Measurements from ENCODE around the gene ALOX5.
"Not testable (repeated sequence)": the region's sequence is repeated elsewhere in the genome, so short reads cannot be mapped to it uniquely, and the experiment has no call there.

The ALOX5 gene

GRCh38 chr10:45415062-45415461 is 41.0 kb downstream of the ALOX5 start:
- not testable (repeated sequence) for H2BK5ac ChIP-seq (ENCODE audit: low read length); H3K18ac ChIP-seq (ENCODE audit: low read length); H3K79me1 ChIP-seq (ENCODE audit: low read depth, low read length); H4K8ac ChIP-seq (ENCODE audit: low read depth, low read length); H3K9ac ChIP-seq (ENCODE audit: low read depth, low read length, poor library complexity); H4K91ac ChIP-seq (ENCODE audit: low read depth, low read length, poor library complexity); H3K36me3 ChIP-seq (replicated peaks in 1 of 2; ENCODE audit: control insufficient read depth in 2 of 2, insufficient read depth in 2 of 2, low read length in 2 of 2); H3K27me3 ChIP-seq (ENCODE audit: control insufficient read depth in 3 of 3, insufficient read depth in 3 of 3, low read depth in 1 of 3, low read length in 3 of 3); DNase-seq (ENCODE audit: low spot score); H2AK5ac ChIP-seq (ENCODE audit: low read depth, low read length); H2BK15ac ChIP-seq (ENCODE audit: low read length); H2BK12ac ChIP-seq (ENCODE audit: low read length); H3K23ac ChIP-seq (ENCODE audit: low read depth, low read length, poor library complexity); H3K27ac ChIP-seq (replicated peaks; ENCODE audit: low read length); H3K4ac ChIP-seq (ENCODE audit: low read length); H2BK120ac ChIP-seq (ENCODE audit: low read depth, low read length); H3K4me3 ChIP-seq (ENCODE audit: low read length in 2 of 2); H3K4me1 ChIP-seq (ENCODE audit: control insufficient read depth in 2 of 2, insufficient read depth in 1 of 2, low read depth in 1 of 2, low read length in 2 of 2); H3K4me2 ChIP-seq (ENCODE audit: insufficient read depth, low read length, poor library complexity, severe bottlenecking); H2AFZ ChIP-seq (ENCODE audit: low read length); H3K14ac ChIP-seq (ENCODE audit: low read length); H3K9me3 ChIP-seq (replicated peaks in 1 of 2; ENCODE audit: control insufficient read depth in 2 of 2, insufficient read depth in 1 of 2, low read depth in 1 of 2, low read length in 2 of 2)
- no CpG with 5 or more reads among the region's 5 CpGs for WGBS, 2 donors (ENCODE audit: extremely low coverage in 2 of 2, insufficient read length in 2 of 2, insufficient replicate concordance in 1 of 2)

GRCh38 chr10:45416603-45417002 is 42.6 kb downstream of the ALOX5 start:
- no peaks in the 10 kb centered on the region for H3K36me3 ChIP-seq (replicated peaks in 1 of 2; ENCODE audit: control insufficient read depth in 2 of 2, insufficient read depth in 2 of 2, low read length in 2 of 2)
- DNase-seq (ENCODE audit: low spot score) = no peak

GRCh38 chr10:45417746-45418145 is 43.7 kb downstream of the ALOX5 start:
- Histone ChIP-seq H3K79me1 (ENCODE audit: low read depth, low read length) (peaks cover 5% of the 10 kb centered on the region), H2AK5ac (ENCODE audit: low read depth, low read length) (no peak overlapping the region), H2BK12ac (ENCODE audit: low read length) (no peak overlapping the region), H3K36me3 (replicated peaks in 1 of 2; ENCODE audit: control insufficient read depth in 2 of 2, insufficient read depth in 2 of 2, low read length in 2 of 2) (no peaks in the 10 kb centered on the region), H2BK15ac (ENCODE audit: low read length) (peak overlapping the region; percentile 11), H3K27ac (replicated peaks; ENCODE audit: low read length) (no peak overlapping the region), H3K4me1 (ENCODE audit: control insufficient read depth in 2 of 2, insufficient read depth in 1 of 2, low read depth in 1 of 2, low read length in 2 of 2) (peaks cover 0 to 6% of the 10 kb centered on the region in 2 donors), H3K14ac (ENCODE audit: low read length) (no peak overlapping the region), H3K27me3 (ENCODE audit: control insufficient read depth in 3 of 3, insufficient read depth in 3 of 3, low read depth in 1 of 3, low read length in 3 of 3) (peaks cover 0 to 12% (median 4%) of the 10 kb centered on the region in 3 experiments), H3K4me3 (ENCODE audit: low read length in 2 of 2) (no peak overlapping the region), H3K4ac (ENCODE audit: low read length) (no peak overlapping the region), H3K9ac (ENCODE audit: low read depth, low read length, poor library complexity) (no peak overlapping the region), H3K4me2 (ENCODE audit: insufficient read depth, low read length, poor library complexity, severe bottlenecking) (no peak overlapping the region), H2BK5ac (ENCODE audit: low read length) (no peak overlapping the region), H2AFZ (ENCODE audit: low read length) (no peak overlapping the region), H3K23ac (ENCODE audit: low read depth, low read length, poor library complexity) (no peak overlapping the region), H4K8ac (ENCODE audit: low read depth, low read length) (no peak overlapping the region), H3K9me3 (replicated peaks in 1 of 2; ENCODE audit: control insufficient read depth in 2 of 2, insufficient read depth in 1 of 2, low read depth in 1 of 2, low read length in 2 of 2) (peaks cover 0 to 2% of the 10 kb centered on the region in 2 donors), H3K18ac (ENCODE audit: low read length) (no peak overlapping the region), H2BK120ac (ENCODE audit: low read depth, low read length) (no peak overlapping the region), H4K91ac (ENCODE audit: low read depth, low read length, poor library complexity) (no peak overlapping the region)
- DNase-seq (ENCODE audit: low spot score) = no peak
- WGBS, 2 donors (ENCODE audit: extremely low coverage in 2 of 2, insufficient read length in 2 of 2, insufficient replicate concordance in 1 of 2) = no CpG with 5 or more reads among the region's 6 CpGs

More at GRCh38 chr10:45416603-45417002, 42.6 kb downstream of the ALOX5 start:
- Histone ChIP-seq H2BK120ac (ENCODE audit: low read depth, low read length) (no peak overlapping the region), H3K14ac (ENCODE audit: low read length) (peak overlapping the region; percentile 65), H3K4me3 (ENCODE audit: low read length in 2 of 2) (no peak overlapping the region), H2AK5ac (ENCODE audit: low read depth, low read length) (no peak overlapping the region), H3K4me1 (ENCODE audit: control insufficient read depth in 2 of 2, insufficient read depth in 1 of 2, low read depth in 1 of 2, low read length in 2 of 2) (peaks cover under 1 to 6% of the 10 kb centered on the region in 2 donors), H3K79me1 (ENCODE audit: low read depth, low read length) (peaks cover 3% of the 10 kb centered on the region), H3K4ac (ENCODE audit: low read length) (no peak overlapping the region), H3K27me3 (ENCODE audit: control insufficient read depth in 3 of 3, insufficient read depth in 3 of 3, low read depth in 1 of 3, low read length in 3 of 3) (peaks cover 0 to 9% (median 4%) of the 10 kb centered on the region in 3 experiments), H3K9ac (ENCODE audit: low read depth, low read length, poor library complexity) (no peak overlapping the region), H2BK5ac (ENCODE audit: low read length) (no peak overlapping the region), H3K18ac (ENCODE audit: low read length) (no peak overlapping the region), H3K23ac (ENCODE audit: low read depth, low read length, poor library complexity) (no peak overlapping the region), H2BK15ac (ENCODE audit: low read length) (no peak overlapping the region), H4K8ac (ENCODE audit: low read depth, low read length) (no peak overlapping the region), H4K91ac (ENCODE audit: low read depth, low read length, poor library complexity) (no peak overlapping the region), H2AFZ (ENCODE audit: low read length) (no peak overlapping the region), H3K27ac (replicated peaks; ENCODE audit: low read length) (no peak overlapping the region), H3K4me2 (ENCODE audit: insufficient read depth, low read length, poor library complexity, severe bottlenecking) (no peak overlapping the region), H3K9me3 (replicated peaks in 1 of 2; ENCODE audit: control insufficient read depth in 2 of 2, insufficient read depth in 1 of 2, low read depth in 1 of 2, low read length in 2 of 2) (peaks cover 2 to 3% of the 10 kb centered on the region in 2 donors), H2BK12ac (ENCODE audit: low read length) (no peak overlapping the region)
- WGBS, 2 donors (ENCODE audit: extremely low coverage in 2 of 2, insufficient read length in 2 of 2, insufficient replicate concordance in 1 of 2) = 100% methylated on average over 1 of the region's 2 CpGs; no CpG with 5 or more reads in 1 of the 2 donors

GRCh38 chr10:45418417-45418848 is 44.4 kb downstream of the ALOX5 start:
- peak overlapping the region; percentile 98 for H3K18ac ChIP-seq (ENCODE audit: low read length)
- peak overlapping the region; percentile 95 for H2BK15ac ChIP-seq (ENCODE audit: low read length)
- peak overlapping the region; percentile 14 for H3K14ac ChIP-seq (ENCODE audit: low read length)
- DNase-seq (ENCODE audit: low spot score) = no peak
- H3K4me1 ChIP-seq (ENCODE audit: control insufficient read depth in 2 of 2, insufficient read depth in 1 of 2, low read depth in 1 of 2, low read length in 2 of 2) = peaks cover 0 to 6% of the 10 kb centered on the region in 2 donors
- H4K8ac ChIP-seq (ENCODE audit: low read depth, low read length) = peak overlapping the region; percentile 94
- peak overlapping the region; percentile 97 for H2AK5ac ChIP-seq (ENCODE audit: low read depth, low read length)
- H3K36me3 ChIP-seq (replicated peaks in 1 of 2; ENCODE audit: control insufficient read depth in 2 of 2, insufficient read depth in 2 of 2, low read length in 2 of 2) = no peaks in the 10 kb centered on the region
- no peak overlapping the region for H2BK5ac ChIP-seq (ENCODE audit: low read length)
- peaks cover 0 to 2% of the 10 kb centered on the region in 2 donors for H3K9me3 ChIP-seq (replicated peaks in 1 of 2; ENCODE audit: control insufficient read depth in 2 of 2, insufficient read depth in 1 of 2, low read depth in 1 of 2, low read length in 2 of 2)
- peak overlapping the region; percentile 4 for H2BK12ac ChIP-seq (ENCODE audit: low read length)
- peak overlapping the region; percentile 66 for H3K4ac ChIP-seq (ENCODE audit: low read length)
- H2BK120ac ChIP-seq (ENCODE audit: low read depth, low read length) = peak overlapping the region; percentile 75
- peaks cover 5% of the 10 kb centered on the region for H3K79me1 ChIP-seq (ENCODE audit: low read depth, low read length)
- WGBS, 2 donors (ENCODE audit: extremely low coverage in 2 of 2, insufficient read length in 2 of 2, insufficient replicate concordance in 1 of 2) = no CpG with 5 or more reads among the region's 15 CpGs
- peak overlapping the region; percentile 82 for H3K4me2 ChIP-seq (ENCODE audit: insufficient read depth, low read length, poor library complexity, severe bottlenecking)
- peak overlapping the region; percentile 55 for H3K23ac ChIP-seq (ENCODE audit: low read depth, low read length, poor library complexity)
- peak overlapping the region; percentile 70 for H2AFZ ChIP-seq (ENCODE audit: low read length)
- no peak overlapping the region for H3K27ac ChIP-seq (replicated peaks; ENCODE audit: low read length)
- H4K91ac ChIP-seq (ENCODE audit: low read depth, low read length, poor library complexity) = no peak overlapping the region
- no peak overlapping the region for H3K4me3 ChIP-seq (ENCODE audit: low read length in 2 of 2)
- H3K27me3 ChIP-seq (ENCODE audit: control insufficient read depth in 3 of 3, insufficient read depth in 3 of 3, low read depth in 1 of 3, low read length in 3 of 3) = peaks cover 0 to 16% (median 4%) of the 10 kb centered on the region in 3 experiments
- H3K9ac ChIP-seq (ENCODE audit: low read depth, low read length, poor library complexity) = peak overlapping the region; percentile 93
